A673 (cell line): Measurements from ENCODE around the gene SRP72.

ENCODE experiments used
- CTCF ChIP-seq: fragments of 300-800, 200-600 bp; sonication (generic); conservative IDR thresholded peaks from 2 replicates; pipeline ENCODE4 v1.5.1; 2017; ENCODE audit warnings: low read depth, mild to moderate bottlenecking, antibody characterized with exemption, low read length, moderate library complexity, mixed read lengths
- EZH2 ChIP-seq: fragments of 200-600 bp; sonication (generic); IDR thresholded peaks from 2 replicates; pipeline ENCODE4 v1.6.1; 2017; ENCODE audit warnings: borderline replicate concordance, low read depth, mild to moderate bottlenecking, mixed read lengths, antibody characterized with exemption, low read length; ENCODE audit not compliant: poor library complexity, severe bottlenecking

DNA sequence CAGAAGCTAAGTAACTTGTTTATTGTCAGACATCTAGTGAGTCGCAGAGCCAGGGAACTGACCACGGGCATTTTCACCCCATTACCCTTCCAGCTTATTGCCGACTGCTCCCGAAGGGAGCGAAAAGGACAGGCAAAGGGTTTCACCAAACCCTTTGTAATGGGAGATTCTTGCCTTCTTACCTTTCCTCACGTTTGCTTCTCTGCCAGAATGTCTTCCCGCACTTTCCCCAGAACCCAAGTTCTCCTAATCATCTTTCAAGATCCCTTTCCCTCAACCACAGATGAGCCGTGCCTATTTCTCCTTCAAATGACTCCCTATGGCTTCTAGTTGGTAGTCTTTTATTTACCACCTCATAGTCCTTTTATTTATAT is 520 bp upstream of the SRP72 start:
- TF ChIP-seq CTCF (no peak), EZH2 (no peak)
